Panc1 (cell line): ENCODE data around the gene CDCA4. TPM values are rescaled to one million over a fixed set of nuclear protein-coding genes. Genes with fewer than 3 reads are reported as not detected.

Experiments used
- ATAC-seq: fragments of 200-7000 bp; cut with Tn5 transposase; 2 replicates; pipeline ENCODE4 v1.9.1; 2020; ENCODE audit warnings: mild to moderate bottlenecking, moderate library complexity
- BruUV-seq: library from RNA; stranded (reverse); fragments of 400-500 nt; replicated peaks from 2 replicates; lab custom pipeline; 2021; lab: Mats Ljungman, UMichigan
- CTCF ChIA-PET: fragments of 300-600 bp; sonication (Branson Sonifier 250); formaldehyde crosslinking; loops from one replicate; lab custom pipeline; 2022; ENCODE audit warnings: antibody characterized with exemption; lab: Charles Lee
- POLR2A ChIA-PET: fragments of 300-600 bp; sonication (Branson Sonifier 250); formaldehyde crosslinking; loops from one replicate; lab custom pipeline; 2022; ENCODE audit warnings: antibody characterized with exemption; lab: Charles Lee
- DNase-seq: peaks from one replicate; pipeline ENCODE4 v3.0.0-alpha.2; 2010; ENCODE audit warnings: low read depth, low spot score
- H3K27ac ChIP-seq: 2 replicates; pipeline ENCODE4 v1.5.1; 2011; ENCODE audit warnings: mild to moderate bottlenecking, low read length, inconsistent platforms
- H3K27me3 ChIP-seq: fragments of 200-500 bp; sonication (Bioruptor generic); 2 replicates; pipeline ENCODE4 v1.6.0; 2014; ENCODE audit warnings: low read length, inconsistent platforms; ENCODE audit not compliant: control insufficient read depth, insufficient read depth
- H3K36me3 ChIP-seq: fragments of 200-500 bp; sonication (Bioruptor generic); 2 replicates; pipeline ENCODE4 v1.5.1; 2014; ENCODE audit warnings: inconsistent platforms, mild to moderate bottlenecking, low read length, moderate library complexity; ENCODE audit not compliant: control insufficient read depth, insufficient read depth
- H3K4me1 ChIP-seq: 2 replicates; pipeline ENCODE4 v1.5.1; 2011; ENCODE audit warnings: inconsistent platforms, mild to moderate bottlenecking, low read length, moderate library complexity; ENCODE audit not compliant: control insufficient read depth, insufficient read depth
- H3K4me3 ChIP-seq, 2 experiments: 2 replicates each; pipeline ENCODE4 v1.5.1; 2011 to 2012; ENCODE audit warnings: low read depth in 2 of 2, low read length in 2 of 2, mild to moderate bottlenecking in 2 of 2, inconsistent platforms in 1 of 2, moderate library complexity in 1 of 2
- H3K9me3 ChIP-seq: fragments of 200-500 bp; sonication (Bioruptor generic); 2 replicates; pipeline ENCODE4 v1.5.1; 2014; ENCODE audit warnings: low read depth, mild to moderate bottlenecking, inconsistent platforms, low read length, moderate library complexity; ENCODE audit not compliant: control insufficient read depth, insufficient read depth
- CTCF ChIP-seq: fragments of 450-650 bp; IDR thresholded peaks from 2 replicates; pipeline ENCODE4 v1.5.1; 2017; ENCODE audit warnings: mild to moderate bottlenecking
- POLR2AphosphoS5 ChIP-seq: IDR thresholded peaks from 2 replicates; pipeline ENCODE4 v1.6.1; 2012; ENCODE audit warnings: mild to moderate bottlenecking, low read depth, low read length, moderate library complexity
- REST ChIP-seq, 2 experiments: IDR thresholded peaks; 2 replicates each; pipeline ENCODE4 v1.6.1; 2011 to 2012; ENCODE audit warnings: low read depth in 2 of 2, control low read depth in 1 of 2, low read length in 1 of 2, mild to moderate bottlenecking in 1 of 2, moderate library complexity in 1 of 2; ENCODE audit not compliant: insufficient read depth in 1 of 2
- SIN3A ChIP-seq: IDR thresholded peaks from 2 replicates; pipeline ENCODE4 v1.6.1; 2012; ENCODE audit warnings: low read depth, mild to moderate bottlenecking, low read length, moderate library complexity, borderline replicate concordance; ENCODE audit not compliant: insufficient read depth
- TCF7L2 ChIP-seq: IDR thresholded peaks from 2 replicates; pipeline ENCODE4 v1.6.1; 2011; ENCODE audit warnings: mild to moderate bottlenecking, low read depth, low read length, inconsistent platforms
- in situ Hi-C: cut with HindIII; loops from 2 replicates; pipeline ENCODE4 v1.10.0; 2016; ENCODE audit warnings: low sequenced_read_pairs, low pct_unique_long_range_greater_than_20kb
- intact Hi-C: fragments of 100-400 bp; cut with micrococcal nuclease; formaldehyde crosslinking; loops from one replicate; pipeline ENCODE4 v1.10.0; 2022; ENCODE audit not compliant: unreplicated experiment
- total RNA-seq: library from RNA; stranded (reverse); gene quantifications from one replicate; pipeline ENCODE4 v1.2.1, GENCODE V29; 2021; ENCODE audit not compliant: unreplicated experiment

CDCA4 gene
- total RNA-seq, 1 experiment from 2014 or later = 39.9 TPM

GRCh38 chr14:104967386-104968152 is 53.3 kb downstream of the CDCA4 start:
- Histone ChIP-seq H3K4me3 (peak overlapping the region; percentile 65 to 77), H3K36me3 (no peaks in the 10 kb centered on the region), H3K4me1 (peaks cover 44% of the 10 kb centered on the region), H3K9me3 (no peaks in the 10 kb centered on the region), H3K27ac (peak overlapping the region; percentile 93), H3K27me3 (no peaks in the 10 kb centered on the region)
- intact Hi-C loops = loop anchor here (5.0 kb wide), 1 partner anchor 70 kb away; no protein-coding TSS in a partner anchor
- in situ Hi-C loops = no loop called here
- CTCF ChIA-PET = interaction anchor here (0.5 kb wide), 2 partner anchors 78 to 79 kb away, joined by 12 read pairs; no protein-coding TSS in a partner anchor
- POLR2A ChIA-PET = interaction anchor here (0.6 kb wide), 1 partner anchor 162 kb away, joined by 3 read pairs; no protein-coding TSS in a partner anchor
- DNase-seq (no peak), ATAC-seq (peak; percentile 42)
- no TSS peak for BruUV-seq
- TF ChIP-seq SIN3A = peak; percentile 19; the same call in 1 of the 2 replicates
- TF ChIP-seq REST (IDR thresholded peaks at IDR 0.05; ENCODE audit: insufficient read depth in 1 of 2, low read depth in 2 of 2, low read length in 1 of 2) = no peak
- TF ChIP-seq TCF7L2 = no peak
- TF ChIP-seq POLR2AphosphoS5 = peak; percentile 61; the same call in 1 of the 2 replicates
- no peak for TF ChIP-seq CTCF

- CTCF ChIA-PET = no interaction called here
- ATAC-seq (no peak), DNase-seq (no peak)
- intact Hi-C loops = loop anchor here (5.0 kb wide), 1 partner anchor 70 kb away; no protein-coding TSS in a partner anchor
- TF ChIP-seq SIN3A (no peak), TCF7L2 (no peak), CTCF (no peak), REST (IDR thresholded peaks at IDR 0.05; ENCODE audit: insufficient read depth in 1 of 2, low read depth in 2 of 2, low read length in 1 of 2) (no peak), POLR2AphosphoS5 (no peak)
- Histone ChIP-seq H3K27me3 (no peaks in the 10 kb centered on the region), H3K9me3 (no peaks in the 10 kb centered on the region), H3K27ac (peak overlapping the region; percentile 93), H3K4me1 (peaks cover 38% of the 10 kb centered on the region), H3K36me3 (no peaks in the 10 kb centered on the region), H3K4me3 (peak overlapping the region; percentile 65 to 77; a peak in 1 of 4 replicates)
- in situ Hi-C loops = no loop called here
- POLR2A ChIA-PET = no interaction called here
- BruUV-seq = no TSS peak
Measured at GRCh38 chr14:104966981-104967385, 53.9 kb downstream of the CDCA4 start.
